ENCODE results near the gene LSS. TPM values are rescaled to one million over a fixed set of nuclear protein-coding genes. Genes with fewer than 3 reads are reported as not detected.

LSS gene
- total and polyA plus RNA-seq, 8 donors, result 34.9 to 184 (median 54.5) TPM

DNA sequence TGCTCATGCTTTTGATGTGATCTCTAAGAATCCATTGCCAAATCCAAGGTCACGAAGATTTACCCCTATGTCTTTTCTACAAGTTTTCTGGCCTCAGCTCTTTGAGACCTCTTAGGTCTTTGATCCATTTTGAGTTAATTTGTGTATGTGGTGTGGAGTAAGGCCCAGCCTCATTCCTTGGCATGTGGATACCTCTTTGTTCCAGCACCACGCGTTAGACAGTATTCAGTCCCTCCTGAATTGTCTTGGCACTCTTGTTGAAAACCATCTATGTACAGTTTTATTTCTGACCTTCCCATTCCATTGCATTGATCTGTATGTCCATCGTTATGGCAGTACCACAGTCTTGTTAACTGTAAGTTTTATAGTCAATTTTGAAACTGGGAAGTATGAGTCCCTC is 65.2 kb downstream of the LSS start:
- H3K36me3 ChIP-seq, result peaks cover 0 to 10% of the 10 kb centered on the region in 2 donors

DNA sequence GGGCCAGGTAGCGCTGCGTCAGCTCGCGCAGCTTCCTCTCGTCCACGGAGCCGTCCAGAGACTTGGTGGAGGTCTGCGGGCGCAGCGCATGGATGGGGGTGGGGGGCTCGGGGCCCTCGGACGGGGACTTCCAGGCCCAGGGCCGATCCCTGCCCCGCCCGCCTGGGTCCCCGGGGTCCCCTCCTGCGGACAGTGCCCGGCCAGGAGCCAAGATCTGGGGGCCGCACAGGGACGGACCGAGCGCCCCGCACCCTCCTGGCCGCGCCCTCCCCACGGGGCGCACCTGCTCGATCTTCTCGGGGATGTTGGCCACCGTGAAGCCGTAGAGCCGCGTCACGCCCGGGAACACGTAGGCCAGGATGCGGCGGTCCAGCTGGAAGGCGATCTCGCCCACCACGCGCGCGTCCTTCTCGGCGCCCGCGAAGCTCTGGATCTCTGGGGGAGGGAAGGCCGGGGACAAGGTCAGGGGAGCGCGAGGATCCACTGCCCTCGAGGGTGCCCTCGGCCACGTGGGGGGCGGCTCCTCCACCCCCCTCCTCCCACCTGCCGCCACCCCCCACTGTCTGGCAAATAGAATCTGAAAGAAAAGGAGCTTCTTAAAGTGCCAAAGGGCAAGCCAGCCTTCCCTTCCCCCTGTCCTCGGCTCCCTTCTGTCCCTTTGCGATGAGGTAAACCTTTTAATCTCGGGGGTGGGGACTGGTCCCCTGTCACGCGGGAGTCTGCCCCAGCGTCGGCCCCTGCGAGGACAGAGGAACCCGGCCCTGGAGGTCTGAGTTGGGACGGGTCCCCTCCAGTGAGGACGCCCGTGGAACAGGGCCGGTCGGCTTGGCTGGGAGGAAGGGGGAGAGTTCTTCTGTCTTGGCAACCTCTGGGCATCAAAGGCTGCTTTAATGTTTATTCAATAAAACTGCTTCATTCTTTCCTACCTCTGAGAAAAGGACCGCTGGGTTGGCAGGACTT is 66.7 kb downstream of the LSS start:
- DNase-seq, result peak in 1 of 4 donors; percentile 71
- TF ChIP-seq, protein P1, sequence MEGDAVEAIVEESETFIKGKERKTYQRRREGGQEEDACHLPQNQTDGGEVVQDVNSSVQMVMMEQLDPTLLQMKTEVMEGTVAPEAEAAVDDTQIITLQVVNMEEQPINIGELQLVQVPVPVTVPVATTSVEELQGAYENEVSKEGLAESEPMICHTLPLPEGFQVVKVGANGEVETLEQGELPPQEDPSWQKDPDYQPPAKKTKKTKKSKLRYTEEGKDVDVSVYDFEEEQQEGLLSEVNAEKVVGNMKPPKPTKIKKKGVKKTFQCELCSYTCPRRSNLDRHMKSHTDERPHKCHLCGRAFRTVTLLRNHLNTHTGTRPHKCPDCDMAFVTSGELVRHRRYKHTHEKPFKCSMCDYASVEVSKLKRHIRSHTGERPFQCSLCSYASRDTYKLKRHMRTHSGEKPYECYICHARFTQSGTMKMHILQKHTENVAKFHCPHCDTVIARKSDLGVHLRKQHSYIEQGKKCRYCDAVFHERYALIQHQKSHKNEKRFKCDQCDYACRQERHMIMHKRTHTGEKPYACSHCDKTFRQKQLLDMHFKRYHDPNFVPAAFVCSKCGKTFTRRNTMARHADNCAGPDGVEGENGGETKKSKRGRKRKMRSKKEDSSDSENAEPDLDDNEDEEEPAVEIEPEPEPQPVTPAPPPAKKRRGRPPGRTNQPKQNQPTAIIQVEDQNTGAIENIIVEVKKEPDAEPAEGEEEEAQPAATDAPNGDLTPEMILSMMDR (IDR thresholded peaks at IDR 0.05), result no peak
- no peak for ATAC-seq

More for the DNA sequence above, 65.2 kb downstream of the LSS start:
- intact Hi-C loops (cut with DNase I), result no loop called here
- Histone ChIP-seq H3K9me3 (peaks cover 0 to 7% of the 10 kb centered on the region in 2 donors), H3K27me3 (no peaks in the 10 kb centered on the region), H3K27ac (no peak overlapping the region), H3K4me1 (no peaks in the 10 kb centered on the region), H3K4me3 (no peak overlapping the region)
- ATAC-seq, result no peak
- DNase-seq, result no peak
- TF ChIP-seq, protein P1 (IDR thresholded peaks at IDR 0.05), result no peak

DNA sequence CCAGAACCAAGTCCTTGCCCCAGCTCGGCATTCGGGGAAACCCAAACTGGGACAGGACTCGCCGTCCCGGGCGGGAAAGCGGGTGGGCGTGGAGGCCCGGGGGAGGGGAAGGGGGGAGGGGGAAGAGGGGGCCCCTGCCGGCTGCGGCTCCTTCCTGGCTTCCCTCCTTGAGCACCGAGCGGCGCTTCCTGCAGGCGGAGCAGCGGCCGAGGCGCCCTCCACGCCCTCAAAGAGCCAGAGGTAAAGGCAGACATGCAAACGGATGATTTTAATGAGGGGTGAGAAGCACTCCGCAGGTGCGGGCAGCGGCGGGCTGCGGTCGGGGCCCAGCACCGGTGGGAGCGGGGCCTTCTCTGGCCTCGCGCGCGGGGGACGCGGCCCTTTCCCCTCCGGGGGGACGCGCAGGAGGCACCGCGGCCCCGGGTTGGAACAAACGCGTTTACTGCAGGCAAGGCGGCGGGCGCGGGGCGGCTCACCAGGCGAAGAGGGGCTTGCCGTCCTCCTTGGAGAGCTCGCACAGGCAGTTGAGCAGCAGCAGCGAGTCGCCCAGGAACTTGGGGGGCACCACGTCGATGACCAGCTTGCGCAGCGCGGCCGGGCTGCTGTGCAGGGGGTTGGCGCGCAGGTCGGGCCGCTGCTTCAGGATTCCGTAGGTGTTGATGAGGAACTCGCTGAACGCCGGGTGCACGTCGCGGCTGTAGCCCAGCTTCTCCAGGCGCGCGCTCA is 67.5 kb downstream of the LSS start:
- TF ChIP-seq, protein P1 (IDR thresholded peaks at IDR 0.05), result no peak
- intact Hi-C loops (cut with DNase I), result no loop called here
- no peak overlapping the region for H3K4me3 ChIP-seq
- H3K36me3 ChIP-seq, result peaks cover 0 to 10% of the 10 kb centered on the region in 2 donors
- DNase-seq, result peak in 1 of 4 donors; percentile 78
- H3K27ac ChIP-seq, result no peak overlapping the region
- no peak for ATAC-seq
- H3K4me1 ChIP-seq, result no peaks in the 10 kb centered on the region
- H3K9me3 ChIP-seq, result peaks cover 0 to 7% of the 10 kb centered on the region in 2 donors
- no peaks in the 10 kb centered on the region for H3K27me3 ChIP-seq

More for the DNA sequence above, 66.7 kb downstream of the LSS start:
- Histone ChIP-seq H3K27me3 (no peaks in the 10 kb centered on the region), H3K4me1 (no peaks in the 10 kb centered on the region), H3K9me3 (peaks cover 0 to 7% of the 10 kb centered on the region in 2 donors), H3K4me3 (no peak overlapping the region), H3K36me3 (peaks cover 0 to 10% of the 10 kb centered on the region in 2 donors), H3K27ac (no peak overlapping the region)
- intact Hi-C loops (cut with DNase I), result no loop called here

DNA sequence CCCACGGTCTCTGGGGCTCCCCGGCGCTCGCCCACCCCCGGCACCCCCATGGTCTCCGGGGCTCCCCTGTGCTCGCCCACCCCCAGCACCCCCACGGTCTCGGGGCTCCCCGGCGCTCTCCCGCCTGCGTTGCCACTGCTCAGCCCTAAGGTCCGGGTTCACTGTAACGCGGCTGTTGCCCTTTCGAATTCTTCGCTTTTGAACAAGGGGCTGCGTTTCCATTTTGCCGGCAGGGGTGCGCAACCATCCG is 68.0 kb downstream of the LSS start:
- H3K4me3 ChIP-seq, result no peak overlapping the region
- H3K27me3 ChIP-seq, result no peaks in the 10 kb centered on the region
- intact Hi-C loops (cut with DNase I), result no loop called here
- DNase-seq, result peak in 1 of 4 donors; percentile 55
- peaks cover 0 to 10% of the 10 kb centered on the region in 2 donors for H3K36me3 ChIP-seq
- H3K27ac ChIP-seq, result no peak overlapping the region
- no peaks in the 10 kb centered on the region for H3K4me1 ChIP-seq
- ATAC-seq, result no peak
- TF ChIP-seq, protein P1 (IDR thresholded peaks at IDR 0.05), result no peak
- peaks cover 0 to 7% of the 10 kb centered on the region in 2 donors for H3K9me3 ChIP-seq

All from left lung (tissue), 10 donors.